Stomach smooth muscle (tissue), 2 donors: Measurements from ENCODE around the gene IL7R.

Experiments
- H3K27ac ChIP-seq: one replicate; pipeline ENCODE4 v1.7.0; 2013; ENCODE audit warnings: mild to moderate bottlenecking, low read length, inconsistent platforms
- H3K27me3 ChIP-seq, 2 donors: one replicate each; pipeline ENCODE4 v1.7.0; 2013; ENCODE audit warnings: low read length in 2 of 2; ENCODE audit not compliant: insufficient read depth in 2 of 2, control insufficient read depth in 1 of 2
- H3K36me3 ChIP-seq, 2 donors: one replicate each; pipeline ENCODE4 v1.7.0; 2013; ENCODE audit warnings: low read length in 2 of 2; ENCODE audit not compliant: control insufficient read depth in 2 of 2, insufficient read depth in 2 of 2
- H3K4me1 ChIP-seq: one replicate; pipeline ENCODE4 v1.7.0; 2013; ENCODE audit warnings: low read length; ENCODE audit not compliant: control insufficient read depth, insufficient read depth
- H3K4me3 ChIP-seq, 2 donors: one replicate each; pipeline ENCODE4 v1.7.0; 2013; ENCODE audit warnings: low read length in 2 of 2
- H3K9ac ChIP-seq, 2 donors: one replicate each; pipeline ENCODE4 v1.7.0; 2013; ENCODE audit warnings: low read length in 2 of 2, mild to moderate bottlenecking in 1 of 2
- H3K9me3 ChIP-seq, 2 donors: one replicate each; pipeline ENCODE4 v1.7.0; 2013; ENCODE audit warnings: low read length in 2 of 2; ENCODE audit not compliant: control insufficient read depth in 2 of 2
- donor health status: healthy.
- donor health status: Pancreatic carcinoma.

The IL7R gene

GRCh38 chr5:35856765-35857351 is at the start of gene IL7R:
Gene IL7R (plus strand): TSS chr5:35856891. CDS start chr5:35856978, 87 bp downstream.
- no peak within 1 kb of the TSS for H3K9ac ChIP-seq
- H3K36me3 ChIP-seq, result no peaks in the 10 kb centered on the region
- H3K9me3 ChIP-seq, result no peaks in the 10 kb centered on the region
- no peaks in the 10 kb centered on the region for H3K27me3 ChIP-seq
- no peak within 1 kb of the TSS for H3K4me3 ChIP-seq
- H3K27ac ChIP-seq, result no peak within 1 kb of the TSS
- no peaks in the 10 kb centered on the region for H3K4me1 ChIP-seq

- Histone ChIP-seq H3K36me3 (no peaks in the 10 kb centered on the region), H3K9ac (no peak overlapping the region), H3K9me3 (no peaks in the 10 kb centered on the region), H3K27me3 (no peaks in the 10 kb centered on the region), H3K4me1 (no peaks in the 10 kb centered on the region), H3K27ac (no peak overlapping the region), H3K4me3 (no peak overlapping the region)
These were observed 46.1 kb upstream of the IL7R start for GRCh38 chr5:35810601-35811000.

GRCh38 chr5:35811108-35811741 is 45.5 kb upstream of the IL7R start:
- Histone ChIP-seq H3K27me3 (no peaks in the 10 kb centered on the region), H3K4me1 (no peaks in the 10 kb centered on the region), H3K27ac (no peak overlapping the region), H3K36me3 (no peaks in the 10 kb centered on the region), H3K9me3 (no peaks in the 10 kb centered on the region), H3K4me3 (no peak overlapping the region), H3K9ac (no peak overlapping the region)

- Histone ChIP-seq H3K36me3 (no peaks in the 10 kb centered on the region), H3K27me3 (no peaks in the 10 kb centered on the region), H3K27ac (no peak overlapping the region), H3K9ac (no peak overlapping the region), H3K9me3 (no peaks in the 10 kb centered on the region), H3K4me1 (no peaks in the 10 kb centered on the region), H3K4me3 (no peak overlapping the region)
These were observed 43.2 kb upstream of the IL7R start for GRCh38 chr5:35813521-35813920.

GRCh38 chr5:35815089-35815936 is 41.4 kb upstream of the IL7R start:
- H3K27me3 ChIP-seq, result no peaks in the 10 kb centered on the region
- no peaks in the 10 kb centered on the region for H3K36me3 ChIP-seq
- no peaks in the 10 kb centered on the region for H3K4me1 ChIP-seq
- no peaks in the 10 kb centered on the region for H3K9me3 ChIP-seq
- H3K9ac ChIP-seq, result no peak overlapping the region
- H3K4me3 ChIP-seq, result no peak overlapping the region
- H3K27ac ChIP-seq, result no peak overlapping the region

- Histone ChIP-seq H3K27ac (no peak overlapping the region), H3K9ac (no peak overlapping the region), H3K27me3 (no peaks in the 10 kb centered on the region), H3K9me3 (no peaks in the 10 kb centered on the region), H3K36me3 (no peaks in the 10 kb centered on the region), H3K4me1 (no peaks in the 10 kb centered on the region), H3K4me3 (no peak overlapping the region)
These were observed 39.7 kb upstream of the IL7R start for GRCh38 chr5:35816881-35817521.

- H3K9ac ChIP-seq, result no peak overlapping the region
- no peaks in the 10 kb centered on the region for H3K36me3 ChIP-seq
- no peaks in the 10 kb centered on the region for H3K9me3 ChIP-seq
- H3K4me1 ChIP-seq, result no peaks in the 10 kb centered on the region
- H3K27ac ChIP-seq, result no peak overlapping the region
- H3K4me3 ChIP-seq, result no peak overlapping the region
- H3K27me3 ChIP-seq, result peaks cover 0 to 2% of the 10 kb centered on the region in 2 donors
These were observed 37.7 kb upstream of the IL7R start for GRCh38 chr5:35819026-35819425.

- H3K27me3 ChIP-seq, result peaks cover 0 to 2% of the 10 kb centered on the region in 2 donors
- H3K9me3 ChIP-seq, result no peaks in the 10 kb centered on the region
- no peak overlapping the region for H3K27ac ChIP-seq
- no peaks in the 10 kb centered on the region for H3K4me1 ChIP-seq
- no peaks in the 10 kb centered on the region for H3K36me3 ChIP-seq
- no peak overlapping the region for H3K9ac ChIP-seq
- H3K4me3 ChIP-seq, result no peak overlapping the region
These were observed 37.0 kb upstream of the IL7R start for GRCh38 chr5:35819668-35820067.

- Histone ChIP-seq H3K4me3 (no peak overlapping the region), H3K36me3 (no peaks in the 10 kb centered on the region), H3K27me3 (peaks cover 0 to 4% of the 10 kb centered on the region in 2 donors), H3K9ac (no peak overlapping the region), H3K27ac (no peak overlapping the region), H3K9me3 (no peaks in the 10 kb centered on the region), H3K4me1 (no peaks in the 10 kb centered on the region)
These were observed 36.0 kb upstream of the IL7R start for GRCh38 chr5:35820735-35821134.

GRCh38 chr5:35821513-35821912 is 35.2 kb upstream of the IL7R start:
- H3K9me3 ChIP-seq, result no peaks in the 10 kb centered on the region
- no peak overlapping the region for H3K9ac ChIP-seq
- H3K27me3 ChIP-seq, result peaks cover 0 to 4% of the 10 kb centered on the region in 2 donors
- H3K4me1 ChIP-seq, result no peaks in the 10 kb centered on the region
- no peak overlapping the region for H3K4me3 ChIP-seq
- no peaks in the 10 kb centered on the region for H3K36me3 ChIP-seq
- H3K27ac ChIP-seq, result no peak overlapping the region
